Measurements from ENCODE around the gene FAM107A.

DNA sequence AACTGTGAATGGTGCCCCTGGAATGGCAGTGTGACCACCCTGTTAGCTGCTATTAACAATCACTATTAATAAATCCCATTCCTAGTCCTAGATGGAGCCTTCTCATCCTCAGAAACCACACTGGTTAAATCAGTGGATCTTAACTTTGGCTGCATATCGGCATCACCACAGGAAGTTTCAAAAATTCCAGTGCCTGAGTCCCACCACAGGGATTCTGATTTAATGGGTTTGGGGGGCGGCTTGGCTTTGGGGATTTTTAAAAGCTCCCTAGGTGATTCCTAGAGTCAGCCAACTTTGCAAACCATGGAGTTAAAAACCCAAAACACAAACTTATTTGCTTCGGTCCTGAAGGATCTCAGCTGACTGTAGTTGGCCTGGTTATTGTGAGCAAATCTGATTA lies 3.1 kb downstream of the FAM107A start:
- TF ChIP-seq, protein P1, sequence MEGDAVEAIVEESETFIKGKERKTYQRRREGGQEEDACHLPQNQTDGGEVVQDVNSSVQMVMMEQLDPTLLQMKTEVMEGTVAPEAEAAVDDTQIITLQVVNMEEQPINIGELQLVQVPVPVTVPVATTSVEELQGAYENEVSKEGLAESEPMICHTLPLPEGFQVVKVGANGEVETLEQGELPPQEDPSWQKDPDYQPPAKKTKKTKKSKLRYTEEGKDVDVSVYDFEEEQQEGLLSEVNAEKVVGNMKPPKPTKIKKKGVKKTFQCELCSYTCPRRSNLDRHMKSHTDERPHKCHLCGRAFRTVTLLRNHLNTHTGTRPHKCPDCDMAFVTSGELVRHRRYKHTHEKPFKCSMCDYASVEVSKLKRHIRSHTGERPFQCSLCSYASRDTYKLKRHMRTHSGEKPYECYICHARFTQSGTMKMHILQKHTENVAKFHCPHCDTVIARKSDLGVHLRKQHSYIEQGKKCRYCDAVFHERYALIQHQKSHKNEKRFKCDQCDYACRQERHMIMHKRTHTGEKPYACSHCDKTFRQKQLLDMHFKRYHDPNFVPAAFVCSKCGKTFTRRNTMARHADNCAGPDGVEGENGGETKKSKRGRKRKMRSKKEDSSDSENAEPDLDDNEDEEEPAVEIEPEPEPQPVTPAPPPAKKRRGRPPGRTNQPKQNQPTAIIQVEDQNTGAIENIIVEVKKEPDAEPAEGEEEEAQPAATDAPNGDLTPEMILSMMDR (conservative IDR thresholded peaks at IDR 0.05; ENCODE audit: low read depth, low read length): no peak
- no peak for TF ChIP-seq EZH2 (IDR thresholded peaks at IDR 0.05; ENCODE audit: borderline replicate concordance, low read depth, low read length, poor library complexity, severe bottlenecking)

Data from A673 (cell line).